ENCODE measurements around the gene DGKA. TPM values are rescaled to one million over a fixed set of nuclear protein-coding genes. Genes with fewer than 3 reads are reported as not detected.
"Not testable (repeated sequence)": the region's sequence is repeated elsewhere in the genome, so short reads cannot be mapped to it uniquely, and the experiment has no call there.

Gene DGKA
- polyA plus RNA-seq, 1 donor = 15.0 TPM

GRCh38 chr12:55966408-55967281 is 35.7 kb downstream of the DGKA start, which contains the start of gene CDK2:
Gene CDK2, plus strand, starts transcription at chr12:55966830. Its CDS starts 179 bp downstream, at chr12:55967009.
- DNase-seq (ENCODE audit: low read depth) = peak; percentile 61

GRCh38 chr12:55969356-55969755 is 38.4 kb downstream of the DGKA start:
- no peak for DNase-seq (ENCODE audit: low read depth)

GRCh38 chr12:55970775-55971174 is 39.8 kb downstream of the DGKA start:
- no peak for DNase-seq (ENCODE audit: low read depth)

GRCh38 chr12:55972042-55972441 is 41.1 kb downstream of the DGKA start:
- no peak for DNase-seq (ENCODE audit: low read depth)

GRCh38 chr12:55972456-55972855 is 41.5 kb downstream of the DGKA start:
- DNase-seq (ENCODE audit: low read depth) = no peak

- DNase-seq (ENCODE audit: low read depth) = no peak
Measured at GRCh38 chr12:55972911-55973598, 42.1 kb downstream of the DGKA start.

- DNase-seq (ENCODE audit: low read depth) = peak; percentile 100
Measured at GRCh38 chr12:55973599-55974307, 42.8 kb downstream of the DGKA start, which contains the start of gene RAB5B. Gene RAB5B, plus strand, starts transcription at chr12:55974078. Its CDS starts 12,883 bp downstream, at chr12:55986961.

GRCh38 chr12:55974308-55974730 is 43.4 kb downstream of the DGKA start:
- DNase-seq (ENCODE audit: low read depth) = no peak

GRCh38 chr12:55978393-55978792 is 47.4 kb downstream of the DGKA start:
- no peak for DNase-seq (ENCODE audit: low read depth)

GRCh38 chr12:55979069-55979468 is 48.1 kb downstream of the DGKA start:
- DNase-seq (ENCODE audit: low read depth) = no peak

GRCh38 chr12:55981882-55982281 is 50.9 kb downstream of the DGKA start:
- DNase-seq (ENCODE audit: low read depth) = not testable (repeated sequence)

GRCh38 chr12:55982319-55982936 is 51.5 kb downstream of the DGKA start:
- DNase-seq (ENCODE audit: low read depth) = no peak

- no peak for DNase-seq (ENCODE audit: low read depth)
Measured at GRCh38 chr12:55983232-55983842, 52.4 kb downstream of the DGKA start.

- DNase-seq (ENCODE audit: low read depth) = no peak
Measured at GRCh38 chr12:55984861-55985260, 53.9 kb downstream of the DGKA start.

GRCh38 chr12:55985341-55985740 is 54.4 kb downstream of the DGKA start:
- no peak for DNase-seq (ENCODE audit: low read depth)

GRCh38 chr12:55985976-55986375 is 55.0 kb downstream of the DGKA start:
- not testable (repeated sequence) for DNase-seq (ENCODE audit: low read depth)

GRCh38 chr12:55991110-55991509 is 60.1 kb downstream of the DGKA start:
- DNase-seq (ENCODE audit: low read depth) = no peak

- DNase-seq (ENCODE audit: low read depth) = no peak
Measured at GRCh38 chr12:55993230-55993853, 62.4 kb downstream of the DGKA start.

GRCh38 chr12:55995366-55995765 is 64.4 kb downstream of the DGKA start:
- no peak for DNase-seq (ENCODE audit: low read depth)

- DNase-seq (ENCODE audit: low read depth) = peak; percentile 39
Measured at GRCh38 chr12:55996201-55996714, 65.3 kb downstream of the DGKA start.
